Type B pancreatic cell (in vitro differentiated cells): ENCODE measurements around the gene PARVB. TPM values are rescaled to one million over a fixed set of nuclear protein-coding genes. Genes with fewer than 3 reads are reported as not detected.
A peak's percentile ranks its signal among the peaks of the same experiment; 100 is the strongest.

Experiments
- DNase-seq: peaks from one replicate; pipeline ENCODE4 v3.0.0; 2021; ENCODE audit warnings: mixed read lengths; ENCODE audit not compliant: unreplicated experiment; ENCODE audit errors: extremely low spot score
- H3K27ac Mint-ChIP-seq: 2 replicates; pipeline ENCODE4 v1.8.0; 2021; ENCODE audit warnings: mild to moderate bottlenecking, mixed read lengths
- H3K27me3 Mint-ChIP-seq: 2 replicates; pipeline ENCODE4 v1.8.0; 2021; ENCODE audit warnings: mixed read lengths
- H3K36me3 Mint-ChIP-seq: 2 replicates; pipeline ENCODE4 v1.8.0; 2021; ENCODE audit warnings: mixed read lengths
- H3K4me1 Mint-ChIP-seq: one replicate; pipeline ENCODE4 v1.8.0; 2021; ENCODE audit warnings: mixed read lengths; ENCODE audit not compliant: unreplicated experiment
- H3K4me3 Mint-ChIP-seq: 2 replicates; pipeline ENCODE4 v1.8.0; 2021; ENCODE audit warnings: mild to moderate bottlenecking, mixed read lengths
- H3K9me3 Mint-ChIP-seq: 2 replicates; pipeline ENCODE4 v1.8.0; 2021; ENCODE audit warnings: mixed read lengths
- total RNA-seq: library from RNA; stranded (reverse); gene quantifications from 2 replicates; pipeline ENCODE4 v1.2.1, GENCODE V29; 2021; ENCODE audit warnings: low replicate concordance
- TF ChIP-seq, protein P1 (sequence below): fragments of 200-600 bp; sonication (generic); conservative IDR thresholded peaks from 2 replicates; pipeline ENCODE4 v1.5.0; 2021; ENCODE audit warnings: antibody characterized with exemption, mild to moderate bottlenecking

The PARVB gene
- total RNA-seq, 1 donor from 2014 or later = 15.9 TPM

DNA sequence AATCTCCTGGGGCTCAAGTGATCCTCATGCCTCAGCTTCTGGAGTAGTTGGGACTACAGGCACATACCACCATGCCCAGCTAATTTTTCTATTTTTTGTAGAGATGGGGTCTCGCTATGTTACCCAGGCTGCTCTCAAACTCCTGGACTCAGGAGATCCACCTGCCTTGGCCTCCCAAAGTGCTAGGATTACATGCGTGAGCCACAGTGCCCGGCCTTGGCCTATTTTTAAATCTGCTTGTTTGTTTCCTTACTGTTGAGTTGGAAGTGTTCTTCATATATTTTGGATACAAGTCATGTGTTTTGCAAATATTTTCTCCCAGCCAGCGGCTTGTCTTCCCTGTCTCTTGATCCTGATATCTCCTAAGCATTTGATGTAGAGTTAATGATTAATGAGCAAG, 5.0 kb downstream of the PARVB start:
- no peak for DNase-seq
- Mint-ChIP-seq H3K27me3 (peaks cover 13% of the 10 kb centered on the region), H3K9me3 (no peaks in the 10 kb centered on the region), H3K27ac (no peak overlapping the region), H3K4me3 (no peak overlapping the region), H3K36me3 (no peaks in the 10 kb centered on the region), H3K4me1 (peaks cover 44% of the 10 kb centered on the region)
- TF ChIP-seq, protein P1, sequence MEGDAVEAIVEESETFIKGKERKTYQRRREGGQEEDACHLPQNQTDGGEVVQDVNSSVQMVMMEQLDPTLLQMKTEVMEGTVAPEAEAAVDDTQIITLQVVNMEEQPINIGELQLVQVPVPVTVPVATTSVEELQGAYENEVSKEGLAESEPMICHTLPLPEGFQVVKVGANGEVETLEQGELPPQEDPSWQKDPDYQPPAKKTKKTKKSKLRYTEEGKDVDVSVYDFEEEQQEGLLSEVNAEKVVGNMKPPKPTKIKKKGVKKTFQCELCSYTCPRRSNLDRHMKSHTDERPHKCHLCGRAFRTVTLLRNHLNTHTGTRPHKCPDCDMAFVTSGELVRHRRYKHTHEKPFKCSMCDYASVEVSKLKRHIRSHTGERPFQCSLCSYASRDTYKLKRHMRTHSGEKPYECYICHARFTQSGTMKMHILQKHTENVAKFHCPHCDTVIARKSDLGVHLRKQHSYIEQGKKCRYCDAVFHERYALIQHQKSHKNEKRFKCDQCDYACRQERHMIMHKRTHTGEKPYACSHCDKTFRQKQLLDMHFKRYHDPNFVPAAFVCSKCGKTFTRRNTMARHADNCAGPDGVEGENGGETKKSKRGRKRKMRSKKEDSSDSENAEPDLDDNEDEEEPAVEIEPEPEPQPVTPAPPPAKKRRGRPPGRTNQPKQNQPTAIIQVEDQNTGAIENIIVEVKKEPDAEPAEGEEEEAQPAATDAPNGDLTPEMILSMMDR = no peak

DNA sequence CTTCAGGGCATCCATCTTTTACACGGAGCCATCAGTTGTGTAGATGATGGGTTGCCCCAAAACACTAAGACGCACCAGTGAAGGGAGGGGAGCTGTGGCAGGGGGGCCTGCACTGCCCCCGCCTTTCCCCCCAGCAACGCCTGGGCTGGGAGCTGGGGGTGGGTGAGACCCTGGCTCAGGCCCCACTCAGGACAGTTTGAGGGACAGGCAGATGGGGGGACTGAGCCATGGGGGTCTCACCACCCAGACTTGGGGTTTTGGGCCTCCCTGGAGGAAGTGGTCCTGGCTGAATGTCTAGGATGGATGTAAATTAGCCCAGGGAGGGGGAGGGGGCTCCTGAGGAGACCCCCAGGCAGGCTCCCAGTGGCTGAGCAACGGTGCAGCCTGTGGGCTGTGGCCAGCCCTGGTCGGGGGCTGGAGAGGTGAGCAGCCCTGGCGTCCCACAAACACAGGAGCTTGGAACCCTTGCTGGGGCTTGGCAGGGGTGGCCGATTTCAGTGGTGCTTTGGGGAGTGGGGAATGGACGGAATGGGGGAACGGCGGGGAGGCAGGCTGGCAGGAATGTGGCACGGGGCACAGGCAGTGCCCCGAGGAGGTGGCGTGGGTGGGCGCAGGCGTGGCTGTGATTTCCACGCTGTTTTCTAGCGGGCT, 6.1 kb downstream of the PARVB start:
- Mint-ChIP-seq H3K27ac (no peak overlapping the region), H3K27me3 (peaks cover 10% of the 10 kb centered on the region), H3K4me3 (no peak overlapping the region), H3K4me1 (peaks cover 44% of the 10 kb centered on the region), H3K36me3 (no peaks in the 10 kb centered on the region), H3K9me3 (no peaks in the 10 kb centered on the region)
- TF ChIP-seq, protein P1 = no peak
- no peak for DNase-seq

DNA sequence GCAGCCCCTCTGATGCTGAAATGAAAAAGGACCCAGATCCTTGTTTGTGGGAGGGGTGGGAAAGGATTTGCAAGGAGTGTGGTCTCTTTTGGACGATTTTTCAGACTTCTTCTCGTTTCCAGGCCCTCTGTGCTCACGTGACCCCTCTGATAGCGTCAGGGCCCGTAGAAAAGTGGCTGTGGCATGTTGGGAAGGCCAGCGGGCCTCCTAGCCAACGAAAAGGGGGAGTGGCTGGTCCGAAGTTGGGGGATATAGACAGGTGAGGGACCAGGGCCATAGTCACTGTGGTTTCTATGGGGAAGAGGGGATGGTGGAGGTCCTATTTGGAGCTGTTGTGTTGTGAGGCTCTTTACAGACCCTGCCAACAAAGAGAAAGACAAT, 6.6 kb downstream of the PARVB start:
- TF ChIP-seq, protein P1 = no peak
- peak overlapping the region; percentile 23 for H3K27ac Mint-ChIP-seq
- no peaks in the 10 kb centered on the region for H3K36me3 Mint-ChIP-seq
- H3K4me1 Mint-ChIP-seq = peaks cover 41% of the 10 kb centered on the region
- H3K4me3 Mint-ChIP-seq = no peak overlapping the region
- no peak for DNase-seq
- H3K27me3 Mint-ChIP-seq = peaks cover 6% of the 10 kb centered on the region
- no peaks in the 10 kb centered on the region for H3K9me3 Mint-ChIP-seq

DNA sequence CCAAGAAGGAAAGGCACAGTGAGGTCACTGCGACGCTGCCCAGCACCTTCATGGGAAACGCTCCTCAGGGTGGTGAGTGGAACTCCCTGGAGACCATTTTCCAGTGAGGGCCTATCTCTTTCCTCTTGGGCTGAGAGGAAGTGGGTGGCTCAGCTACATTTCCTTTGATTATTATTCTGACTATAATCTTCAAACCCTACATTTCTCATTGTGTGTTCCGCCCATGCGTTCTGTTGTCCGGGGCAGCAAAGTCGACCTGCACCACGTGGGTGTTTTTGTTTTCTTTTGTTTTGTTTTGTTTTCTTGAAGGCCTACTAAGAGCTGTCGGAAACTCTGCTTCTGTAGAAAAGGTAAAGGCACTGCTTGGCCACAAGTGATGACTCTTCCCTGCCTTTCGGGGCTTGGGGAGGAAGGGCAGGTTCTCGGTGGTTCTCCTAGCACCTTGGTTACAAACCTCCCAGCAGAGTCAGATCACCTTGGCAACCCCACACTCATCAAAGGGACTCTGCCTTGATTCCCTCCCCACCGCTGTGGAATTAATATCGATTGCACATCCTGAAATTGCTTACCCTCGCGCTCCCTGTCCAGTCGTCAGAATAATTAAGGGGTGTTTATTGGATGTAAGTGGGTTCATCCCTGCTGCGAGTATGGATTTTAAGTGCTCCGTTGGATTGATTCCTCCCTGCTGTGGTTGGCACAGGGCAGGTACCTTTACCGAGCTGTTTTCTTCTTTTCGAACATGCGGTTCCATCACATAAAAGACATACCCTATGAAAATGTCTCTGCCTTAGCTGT, 7.3 kb downstream of the PARVB start:
- Mint-ChIP-seq H3K4me1 (peaks cover 35% of the 10 kb centered on the region), H3K27me3 (peaks cover 2% of the 10 kb centered on the region)

DNA sequence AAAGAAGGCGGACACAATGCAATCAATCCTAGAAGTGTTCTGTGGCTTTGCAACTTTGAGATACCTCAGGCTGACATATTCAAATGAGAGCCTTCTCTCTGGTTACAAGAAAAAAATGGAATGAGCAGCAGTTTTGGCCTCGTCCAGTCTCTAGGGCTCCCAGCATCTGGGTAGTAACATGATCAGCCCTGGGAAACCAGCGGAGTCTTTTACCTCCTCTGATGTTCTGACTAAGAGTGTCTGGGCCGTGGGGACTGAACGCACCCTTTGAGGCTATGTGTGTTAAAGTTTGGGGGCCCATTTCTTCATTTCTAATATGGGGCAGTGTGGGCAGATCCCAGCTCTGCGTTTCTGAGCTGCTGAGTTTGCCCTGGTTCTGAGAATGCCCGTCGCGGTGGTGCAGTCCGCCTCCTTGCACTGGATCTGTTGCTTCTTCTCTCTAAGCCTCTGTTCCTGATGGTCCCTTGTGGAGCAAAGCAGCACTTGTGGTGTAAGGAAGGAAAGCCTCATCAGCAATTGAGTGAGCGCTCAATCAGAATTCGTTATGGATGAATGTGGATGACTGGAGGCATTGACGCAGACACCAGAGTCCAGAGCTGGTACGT, 8.1 kb downstream of the PARVB start:
- TF ChIP-seq, protein P1 = no peak
- no peaks in the 10 kb centered on the region for H3K27me3 Mint-ChIP-seq
- H3K4me1 Mint-ChIP-seq = peaks cover 29% of the 10 kb centered on the region
- no peak overlapping the region for H3K27ac Mint-ChIP-seq
- no peak overlapping the region for H3K4me3 Mint-ChIP-seq
- H3K9me3 Mint-ChIP-seq = no peaks in the 10 kb centered on the region
- DNase-seq = no peak
- H3K36me3 Mint-ChIP-seq = no peaks in the 10 kb centered on the region

More for the DNA sequence above, 7.3 kb downstream of the PARVB start:
- no peak for DNase-seq
- TF ChIP-seq, protein P1 = no peak
- no peaks in the 10 kb centered on the region for H3K36me3 Mint-ChIP-seq
- H3K9me3 Mint-ChIP-seq = no peaks in the 10 kb centered on the region
- peak overlapping the region; percentile 31 for H3K4me3 Mint-ChIP-seq
- peak overlapping the region; percentile 23 for H3K27ac Mint-ChIP-seq
